ENCODE measurements around the gene OXT.

DNA sequence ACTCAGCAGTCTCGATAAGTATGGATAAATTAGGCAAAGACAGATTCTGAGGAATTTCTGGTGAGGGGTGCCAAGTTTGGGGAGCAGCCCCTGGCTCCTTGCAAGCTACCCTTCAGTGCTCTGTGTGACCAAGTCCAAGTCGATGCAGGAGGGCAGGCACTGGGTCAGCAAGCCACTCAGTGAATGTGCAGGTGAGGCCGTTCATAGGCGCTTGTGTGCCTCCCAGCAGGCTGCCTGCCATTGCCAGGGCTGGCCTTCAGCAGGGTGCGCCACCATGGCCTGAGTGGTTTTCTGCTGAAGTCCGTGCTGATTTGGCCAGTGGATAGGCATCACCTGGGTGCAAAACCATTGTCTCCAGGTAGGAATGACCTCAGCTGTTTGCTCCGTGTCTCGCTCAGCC is 31.3 kb upstream of the OXT start:
- TF ChIP-seq BHLHE40 (IDR thresholded peaks at IDR 0.05; ENCODE audit: borderline replicate concordance) (no peak), NFRKB (IDR thresholded peaks at IDR 0.05) (no peak), FOXA1 (IDR thresholded peaks at IDR 0.05) (no peak), TARDBP (IDR thresholded peaks at IDR 0.05) (no peak), ELF4 (IDR thresholded peaks at IDR 0.05) (no peak), CTBP1 (IDR thresholded peaks at IDR 0.05; ENCODE audit: borderline replicate concordance) (no peak), SUZ12 (IDR thresholded peaks at IDR 0.05) (no peak), FOXM1 (IDR thresholded peaks at IDR 0.05; ENCODE audit: borderline replicate concordance) (no peak)
- TF ChIP-seq, protein P1, sequence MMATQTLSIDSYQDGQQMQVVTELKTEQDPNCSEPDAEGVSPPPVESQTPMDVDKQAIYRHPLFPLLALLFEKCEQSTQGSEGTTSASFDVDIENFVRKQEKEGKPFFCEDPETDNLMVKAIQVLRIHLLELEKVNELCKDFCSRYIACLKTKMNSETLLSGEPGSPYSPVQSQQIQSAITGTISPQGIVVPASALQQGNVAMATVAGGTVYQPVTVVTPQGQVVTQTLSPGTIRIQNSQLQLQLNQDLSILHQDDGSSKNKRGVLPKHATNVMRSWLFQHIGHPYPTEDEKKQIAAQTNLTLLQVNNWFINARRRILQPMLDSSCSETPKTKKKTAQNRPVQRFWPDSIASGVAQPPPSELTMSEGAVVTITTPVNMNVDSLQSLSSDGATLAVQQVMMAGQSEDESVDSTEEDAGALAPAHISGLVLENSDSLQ (IDR thresholded peaks at IDR 0.05) = no peak

All from HEK293T (cell line).